ENCODE measurements around the gene MAPK9.
A peak's percentile ranks its signal among the peaks of the same experiment; 100 is the strongest.

The MAPK9 gene

DNA sequence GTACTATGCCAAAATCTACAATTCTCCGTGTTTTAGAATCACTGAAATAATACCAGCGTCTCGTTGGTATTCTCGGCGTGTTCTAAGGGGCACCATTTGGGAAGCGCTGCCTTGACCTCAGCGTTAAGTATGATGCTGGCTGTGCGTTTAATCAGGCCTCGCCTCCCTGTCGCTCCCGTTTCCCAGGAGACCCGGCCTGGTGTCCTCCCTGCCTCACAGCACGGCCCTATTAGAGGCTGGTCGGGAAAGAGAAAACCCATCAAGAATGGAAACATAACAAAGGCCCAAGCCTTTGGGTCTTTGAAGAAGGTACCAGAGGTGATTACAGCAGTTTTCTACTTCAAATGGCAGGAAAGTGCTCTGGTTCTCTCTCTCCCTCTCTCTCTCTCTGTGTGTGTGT lies 31.3 kb upstream of the MAPK9 start:
- no peak for TF ChIP-seq POLR2A (IDR thresholded peaks at IDR 0.05; ENCODE audit: low read depth, low read length)
- no peak for TF ChIP-seq TAF1 (IDR thresholded peaks at IDR 0.05; ENCODE audit: borderline replicate concordance, low read depth, low read length)
- TF ChIP-seq POLR2AphosphoS5 (IDR thresholded peaks at IDR 0.05; ENCODE audit: low read depth, low read length) = no peak
- no peak for FAIRE-seq

GRCh38 chr5:180318456-180319089 lies 26.7 kb upstream of the MAPK9 start:
- FAIRE-seq (no peak), DNase-seq (ENCODE audit: insufficient read length) (no peak)
- no peak for TF ChIP-seq TAF1 (IDR thresholded peaks at IDR 0.05; ENCODE audit: borderline replicate concordance, low read depth, low read length)
- TF ChIP-seq POLR2A (IDR thresholded peaks at IDR 0.05; ENCODE audit: low read depth, low read length) = no peak
- no peak for TF ChIP-seq POLR2AphosphoS5 (IDR thresholded peaks at IDR 0.05; ENCODE audit: low read depth, low read length)

More for the DNA sequence above, 31.3 kb upstream of the MAPK9 start:
- DNase-seq (ENCODE audit: insufficient read length) = no peak

- FAIRE-seq = no peak
These were observed 24.7 kb upstream of the MAPK9 start for GRCh38 chr5:180316586-180316985.

GRCh38 chr5:180315762-180316212 lies 23.9 kb upstream of the MAPK9 start:
- TF ChIP-seq POLR2A (IDR thresholded peaks at IDR 0.05; ENCODE audit: low read depth, low read length) (no peak), TAF1 (IDR thresholded peaks at IDR 0.05; ENCODE audit: borderline replicate concordance, low read depth, low read length) (no peak), POLR2AphosphoS5 (IDR thresholded peaks at IDR 0.05; ENCODE audit: low read depth, low read length) (no peak)
- FAIRE-seq (peak; percentile 65), DNase-seq (ENCODE audit: insufficient read length) (peak; percentile 61)

More at GRCh38 chr5:180316586-180316985, 24.7 kb upstream of the MAPK9 start:
- DNase-seq (ENCODE audit: insufficient read length) = no peak
- no peak for TF ChIP-seq POLR2A (IDR thresholded peaks at IDR 0.05; ENCODE audit: low read depth, low read length)
- no peak for TF ChIP-seq POLR2AphosphoS5 (IDR thresholded peaks at IDR 0.05; ENCODE audit: low read depth, low read length)
- TF ChIP-seq TAF1 (IDR thresholded peaks at IDR 0.05; ENCODE audit: borderline replicate concordance, low read depth, low read length) = no peak

- no peak for DNase-seq (ENCODE audit: insufficient read length)
These were observed 22.0 kb upstream of the MAPK9 start for GRCh38 chr5:180313677-180314505.

GRCh38 chr5:180311216-180311615 lies 19.3 kb upstream of the MAPK9 start:
- TF ChIP-seq TAF1 (IDR thresholded peaks at IDR 0.05; ENCODE audit: borderline replicate concordance, low read depth, low read length) (no peak), POLR2AphosphoS5 (IDR thresholded peaks at IDR 0.05; ENCODE audit: low read depth, low read length) (no peak), POLR2A (IDR thresholded peaks at IDR 0.05; ENCODE audit: low read depth, low read length) (no peak)
- FAIRE-seq (no peak), DNase-seq (ENCODE audit: insufficient read length) (no peak)

More at GRCh38 chr5:180313677-180314505, 22.0 kb upstream of the MAPK9 start:
- no peak for TF ChIP-seq POLR2AphosphoS5 (IDR thresholded peaks at IDR 0.05; ENCODE audit: low read depth, low read length)
- no peak for TF ChIP-seq POLR2A (IDR thresholded peaks at IDR 0.05; ENCODE audit: low read depth, low read length)
- TF ChIP-seq TAF1 (IDR thresholded peaks at IDR 0.05; ENCODE audit: borderline replicate concordance, low read depth, low read length) = no peak
- FAIRE-seq = no peak

DNA sequence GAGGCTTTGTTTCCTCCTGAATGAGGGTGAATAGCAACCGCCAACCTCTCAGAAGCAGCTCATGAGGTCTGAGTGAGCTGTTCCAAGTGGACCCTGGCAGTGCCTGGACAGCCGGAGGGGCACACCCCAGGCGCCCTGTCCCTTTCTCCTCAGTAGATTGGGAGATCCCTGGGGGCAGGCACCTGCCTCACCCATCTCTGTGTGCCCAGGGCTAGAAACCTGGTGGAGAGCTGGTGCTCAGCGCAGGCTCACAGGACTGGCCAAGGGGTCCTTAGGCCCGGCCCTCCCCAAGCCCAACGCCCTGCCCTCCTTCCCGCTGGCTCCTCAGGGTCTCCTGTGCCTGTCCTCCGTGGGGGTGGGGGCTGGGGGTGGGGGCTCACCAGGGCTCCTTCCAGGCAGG lies 14.9 kb upstream of the MAPK9 start:
- DNase-seq (ENCODE audit: insufficient read length) = no peak
- no peak for FAIRE-seq
- TF ChIP-seq POLR2A (IDR thresholded peaks at IDR 0.05; ENCODE audit: low read depth, low read length) = no peak
- no peak for TF ChIP-seq TAF1 (IDR thresholded peaks at IDR 0.05; ENCODE audit: borderline replicate concordance, low read depth, low read length)
- no peak for TF ChIP-seq POLR2AphosphoS5 (IDR thresholded peaks at IDR 0.05; ENCODE audit: low read depth, low read length)

- no peak for TF ChIP-seq POLR2AphosphoS5 (IDR thresholded peaks at IDR 0.05; ENCODE audit: low read depth, low read length)
- TF ChIP-seq POLR2A (IDR thresholded peaks at IDR 0.05; ENCODE audit: low read depth, low read length) = no peak
- no peak for TF ChIP-seq TAF1 (IDR thresholded peaks at IDR 0.05; ENCODE audit: borderline replicate concordance, low read depth, low read length)
- no peak for DNase-seq (ENCODE audit: insufficient read length)
- FAIRE-seq = no peak
These were observed 13.6 kb upstream of the MAPK9 start for GRCh38 chr5:180305481-180305880.

- TF ChIP-seq POLR2AphosphoS5 (IDR thresholded peaks at IDR 0.05; ENCODE audit: low read depth, low read length) (no peak), TAF1 (IDR thresholded peaks at IDR 0.05; ENCODE audit: borderline replicate concordance, low read depth, low read length) (no peak), POLR2A (IDR thresholded peaks at IDR 0.05; ENCODE audit: low read depth, low read length) (no peak)
- DNase-seq (ENCODE audit: insufficient read length) (no peak), FAIRE-seq (no peak)
These were observed 12.8 kb upstream of the MAPK9 start for GRCh38 chr5:180304431-180305375.

GRCh38 chr5:180304016-180304292 lies 12.1 kb upstream of the MAPK9 start:
- no peak for FAIRE-seq
- no peak for DNase-seq (ENCODE audit: insufficient read length)
- TF ChIP-seq POLR2A (IDR thresholded peaks at IDR 0.05; ENCODE audit: low read depth, low read length) (no peak), POLR2AphosphoS5 (IDR thresholded peaks at IDR 0.05; ENCODE audit: low read depth, low read length) (no peak), TAF1 (IDR thresholded peaks at IDR 0.05; ENCODE audit: borderline replicate concordance, low read depth, low read length) (no peak)

All from GM12892 (cell line).